Right lobe of liver (tissue), 4 donors: ENCODE data around the gene PTH2.

ENCODE experiments used
- POLR2A ChIP-seq: fragments of 450-650 bp; IDR thresholded peaks from one replicate; pipeline ENCODE4 v1.6.1; 2017; ENCODE audit warnings: antibody characterized with exemption, mild to moderate bottlenecking
- TF ChIP-seq, protein P1 (sequence below), 4 donors: fragments of 200-600 bp in 3 of 4; fragments of 450-650 bp in 1 of 4; IDR thresholded peaks; one replicate each; pipeline versions ENCODE4 v1.5.1 to v1.8.0; 2016 to 2022; ENCODE audit warnings: antibody characterized with exemption in 4 of 4, mild to moderate bottlenecking in 2 of 4
- donor health status: DM: no; HTN: no; CAD: no.
- donor health status: DM: no; HTN: no; CAD: no.
- donor health status: DM: no; HTN: yes; CAD: no.

DNA sequence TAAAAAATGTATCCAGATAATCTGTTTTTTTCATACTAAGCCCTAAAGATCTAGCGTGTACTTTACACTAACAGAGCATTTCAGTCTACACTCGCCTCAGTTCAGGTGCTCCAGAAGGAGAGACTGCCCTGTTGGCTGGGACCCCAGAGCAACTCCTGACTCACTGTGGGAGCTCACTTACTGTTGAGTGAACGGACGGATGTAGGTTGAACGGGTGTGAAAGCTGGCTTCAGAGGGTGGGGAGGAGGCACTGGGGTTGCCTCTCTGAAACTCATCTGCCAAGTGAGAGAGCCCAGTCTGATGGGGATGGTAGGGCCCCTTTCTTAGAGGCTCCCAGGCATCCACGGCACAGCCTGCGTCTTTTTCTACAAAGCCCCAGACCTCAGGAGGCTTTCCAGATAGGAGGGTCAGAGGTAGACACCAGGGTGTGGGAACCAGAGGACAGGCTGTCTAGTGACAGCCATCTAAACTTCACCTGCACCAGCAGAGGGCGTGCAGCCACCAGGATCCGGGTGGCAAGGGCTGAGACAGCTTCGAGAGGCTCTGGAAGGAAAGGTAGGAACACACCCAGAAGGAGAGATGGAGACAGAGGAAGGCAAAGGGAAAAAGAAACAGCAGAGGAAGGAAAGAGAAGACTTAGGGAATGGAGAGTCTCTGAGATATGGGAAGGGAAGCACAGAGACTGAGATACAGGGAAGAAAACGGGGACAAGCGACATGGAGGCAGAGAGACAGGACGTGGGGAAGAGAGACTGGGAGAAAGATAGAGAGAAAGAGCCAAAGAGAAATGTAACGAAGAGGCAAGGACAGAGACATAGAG is 31.5 kb downstream of the PTH2 start:
- TF ChIP-seq, protein P1, sequence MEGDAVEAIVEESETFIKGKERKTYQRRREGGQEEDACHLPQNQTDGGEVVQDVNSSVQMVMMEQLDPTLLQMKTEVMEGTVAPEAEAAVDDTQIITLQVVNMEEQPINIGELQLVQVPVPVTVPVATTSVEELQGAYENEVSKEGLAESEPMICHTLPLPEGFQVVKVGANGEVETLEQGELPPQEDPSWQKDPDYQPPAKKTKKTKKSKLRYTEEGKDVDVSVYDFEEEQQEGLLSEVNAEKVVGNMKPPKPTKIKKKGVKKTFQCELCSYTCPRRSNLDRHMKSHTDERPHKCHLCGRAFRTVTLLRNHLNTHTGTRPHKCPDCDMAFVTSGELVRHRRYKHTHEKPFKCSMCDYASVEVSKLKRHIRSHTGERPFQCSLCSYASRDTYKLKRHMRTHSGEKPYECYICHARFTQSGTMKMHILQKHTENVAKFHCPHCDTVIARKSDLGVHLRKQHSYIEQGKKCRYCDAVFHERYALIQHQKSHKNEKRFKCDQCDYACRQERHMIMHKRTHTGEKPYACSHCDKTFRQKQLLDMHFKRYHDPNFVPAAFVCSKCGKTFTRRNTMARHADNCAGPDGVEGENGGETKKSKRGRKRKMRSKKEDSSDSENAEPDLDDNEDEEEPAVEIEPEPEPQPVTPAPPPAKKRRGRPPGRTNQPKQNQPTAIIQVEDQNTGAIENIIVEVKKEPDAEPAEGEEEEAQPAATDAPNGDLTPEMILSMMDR (IDR thresholded peaks at IDR 0.05), result peak; percentile 79 to 83 (median 81)
- TF ChIP-seq POLR2A, result no peak
